Esophagus (tissue), 2 donors: ENCODE results near the gene ARTN. TPM values are rescaled to one million over a fixed set of nuclear protein-coding genes. Genes with fewer than 3 reads are reported as not detected.

ENCODE experiments used
- polyA plus RNA-seq, 2 donors: library from polyadenylated mRNA; stranded (reverse); fragments of 200-250 nt; gene quantifications; one replicate each; pipeline ENCODE4 v1.2.3, GENCODE V29; 2013
- donor health status: healthy with polysubstance abuse.
- donor health status: Bipolar disorder and iron deficiency.

The ARTN gene
- polyA plus RNA-seq, 2 donors = 1.8 to 2.6 TPM

Other genes with a start within 250 kb of the ARTN start
- gene ST3GAL3, start 226.3 kb upstream of the ARTN start, polyA plus RNA-seq = 1 to 10 TPM; 3.6 to 4.5 TPM
- gene IPO13, start 13.1 kb downstream of the ARTN start, polyA plus RNA-seq = 10 to 100 TPM; 18.1 to 22.1 TPM
- 10 to 100 TPM; 14.2 to 17.9 TPM for gene DPH2, start 36.2 kb downstream of the ARTN start, polyA plus RNA-seq
- 100 to 1,000 TPM in 1 of 2 donors, 10 to 100 TPM in 1; 66.1 to 124 TPM for gene ATP6V0B, start 41.2 kb downstream of the ARTN start, polyA plus RNA-seq
- gene B4GALT2, start 45.4 kb downstream of the ARTN start, polyA plus RNA-seq = 10 to 100 TPM; 22.7 to 30.6 TPM
- 1 to 10 TPM; 4.0 to 7.5 TPM for gene CCDC24, start 57.8 kb downstream of the ARTN start, polyA plus RNA-seq
- 10 to 100 TPM; 13.8 to 22.8 TPM for gene SLC6A9, start 97.7 kb downstream of the ARTN start, polyA plus RNA-seq
- under 1 TPM; 0.02 to 0.14 TPM for gene KLF17, start 185.0 kb downstream of the ARTN start, polyA plus RNA-seq
- gene KLF18, start 207.8 kb downstream of the ARTN start, polyA plus RNA-seq = not detected